Kidney epithelial cell (primary cell): ENCODE data around the gene FAM117B. TPM values are rescaled to one million over a fixed set of nuclear protein-coding genes. Genes with fewer than 3 reads are reported as not detected.

Experiments used
- DNase-seq: peaks from one replicate; pipeline ENCODE4 v3.0.0-alpha.2; 2010; ENCODE audit warnings: low read depth
- H3K27me3 ChIP-seq: 2 replicates; pipeline ENCODE4 v1.6.0; 2011; ENCODE audit warnings: low read length; ENCODE audit not compliant: control insufficient read depth, insufficient read depth
- H3K36me3 ChIP-seq: 2 replicates; pipeline ENCODE4 v1.5.1; 2011; ENCODE audit warnings: low read length; ENCODE audit not compliant: control insufficient read depth, insufficient read depth
- H3K4me3 ChIP-seq: 2 replicates; pipeline ENCODE4 v1.5.1; 2011; ENCODE audit warnings: low read depth, mild to moderate bottlenecking, control low read depth, low read length
- total RNA-seq: library from RNA; depleted of rRNA; stranded (reverse); fragments of >200 nt; gene quantifications from 2 replicates; pipeline ENCODE4 v1.2.3, GENCODE V29; 2015
- TF ChIP-seq, protein P1 (sequence below): IDR thresholded peaks from 2 replicates; pipeline ENCODE4 v1.5.1; 2011; ENCODE audit warnings: mild to moderate bottlenecking, moderate library complexity, low read length, control low read depth, inconsistent platforms; ENCODE audit not compliant: insufficient read depth, poor library complexity, severe bottlenecking

Gene FAM117B
- total RNA-seq, 1 donor from 2014 or later: 6.7 TPM

DNA sequence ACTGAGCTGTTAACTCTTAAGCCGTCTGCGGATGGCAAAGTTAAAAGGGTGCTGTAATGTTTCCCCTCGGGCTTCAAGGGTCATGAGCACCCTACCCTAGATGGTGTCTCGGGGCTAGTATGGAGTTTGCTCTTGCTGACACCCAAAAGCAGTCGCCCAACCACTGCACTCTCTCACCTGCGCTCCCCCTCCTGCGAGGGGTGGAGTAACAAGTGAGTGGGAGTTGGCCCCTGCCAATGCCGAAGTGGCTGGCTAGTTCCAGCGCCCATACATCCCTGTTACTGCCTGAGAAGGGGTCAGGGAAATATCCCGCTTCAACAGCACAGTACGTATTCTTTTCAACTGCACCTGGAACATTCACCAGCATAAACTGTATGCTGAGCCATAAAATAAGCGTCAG lies 47.5 kb downstream of the FAM117B start:
- Histone ChIP-seq H3K36me3 (no peaks in the 10 kb centered on the region), H3K27me3 (no peaks in the 10 kb centered on the region), H3K4me3 (no peak overlapping the region)
- no peak for DNase-seq
- TF ChIP-seq, protein P1, sequence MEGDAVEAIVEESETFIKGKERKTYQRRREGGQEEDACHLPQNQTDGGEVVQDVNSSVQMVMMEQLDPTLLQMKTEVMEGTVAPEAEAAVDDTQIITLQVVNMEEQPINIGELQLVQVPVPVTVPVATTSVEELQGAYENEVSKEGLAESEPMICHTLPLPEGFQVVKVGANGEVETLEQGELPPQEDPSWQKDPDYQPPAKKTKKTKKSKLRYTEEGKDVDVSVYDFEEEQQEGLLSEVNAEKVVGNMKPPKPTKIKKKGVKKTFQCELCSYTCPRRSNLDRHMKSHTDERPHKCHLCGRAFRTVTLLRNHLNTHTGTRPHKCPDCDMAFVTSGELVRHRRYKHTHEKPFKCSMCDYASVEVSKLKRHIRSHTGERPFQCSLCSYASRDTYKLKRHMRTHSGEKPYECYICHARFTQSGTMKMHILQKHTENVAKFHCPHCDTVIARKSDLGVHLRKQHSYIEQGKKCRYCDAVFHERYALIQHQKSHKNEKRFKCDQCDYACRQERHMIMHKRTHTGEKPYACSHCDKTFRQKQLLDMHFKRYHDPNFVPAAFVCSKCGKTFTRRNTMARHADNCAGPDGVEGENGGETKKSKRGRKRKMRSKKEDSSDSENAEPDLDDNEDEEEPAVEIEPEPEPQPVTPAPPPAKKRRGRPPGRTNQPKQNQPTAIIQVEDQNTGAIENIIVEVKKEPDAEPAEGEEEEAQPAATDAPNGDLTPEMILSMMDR: no peak

DNA sequence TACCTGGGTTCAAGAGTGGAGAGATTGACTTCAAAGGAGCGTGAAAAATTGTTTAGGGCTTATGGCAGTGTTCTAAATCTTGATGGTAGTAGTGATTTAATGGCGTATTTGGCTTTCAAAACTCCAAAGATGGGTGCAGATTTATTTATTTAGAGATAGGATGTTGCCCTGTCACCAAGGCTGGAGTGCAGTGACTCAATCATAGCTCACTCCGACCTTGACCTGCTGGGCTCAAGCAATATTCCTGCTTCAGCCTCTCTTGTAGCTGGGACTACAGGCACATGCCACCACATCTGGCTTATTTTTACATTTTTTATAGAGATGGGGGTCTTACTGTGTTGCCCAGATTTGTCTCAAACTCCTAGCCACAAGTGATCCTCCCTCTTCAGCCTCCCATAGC lies 52.5 kb downstream of the FAM117B start:
- TF ChIP-seq, protein P1: no peak
- no peak overlapping the region for H3K4me3 ChIP-seq
- DNase-seq: no peak

DNA sequence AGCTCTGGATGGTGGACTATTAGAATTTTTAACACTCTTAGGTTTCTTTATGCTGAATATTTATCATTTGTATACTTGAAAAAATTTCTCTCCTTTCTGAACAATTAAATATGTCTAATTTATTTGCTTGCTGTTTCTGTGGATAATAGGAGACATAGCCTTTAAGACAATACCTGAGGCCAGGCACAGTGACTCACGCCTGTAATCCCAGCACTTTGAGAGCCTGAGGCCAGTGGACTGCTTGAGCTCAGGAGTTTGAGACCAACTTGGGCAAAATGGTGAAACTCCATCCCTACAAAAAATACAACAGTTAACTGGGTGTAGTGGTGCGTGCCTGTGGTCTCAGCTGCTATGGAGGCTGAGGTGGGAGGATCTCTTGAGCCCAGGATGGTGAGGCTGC lies 54.7 kb downstream of the FAM117B start:
- Histone ChIP-seq H3K4me3 (no peak overlapping the region), H3K27me3 (no peaks in the 10 kb centered on the region), H3K36me3 (no peaks in the 10 kb centered on the region)
- TF ChIP-seq, protein P1: no peak
- DNase-seq: no peak

More for the DNA sequence above, 52.5 kb downstream of the FAM117B start:
- Histone ChIP-seq H3K27me3 (no peaks in the 10 kb centered on the region), H3K36me3 (no peaks in the 10 kb centered on the region)

DNA sequence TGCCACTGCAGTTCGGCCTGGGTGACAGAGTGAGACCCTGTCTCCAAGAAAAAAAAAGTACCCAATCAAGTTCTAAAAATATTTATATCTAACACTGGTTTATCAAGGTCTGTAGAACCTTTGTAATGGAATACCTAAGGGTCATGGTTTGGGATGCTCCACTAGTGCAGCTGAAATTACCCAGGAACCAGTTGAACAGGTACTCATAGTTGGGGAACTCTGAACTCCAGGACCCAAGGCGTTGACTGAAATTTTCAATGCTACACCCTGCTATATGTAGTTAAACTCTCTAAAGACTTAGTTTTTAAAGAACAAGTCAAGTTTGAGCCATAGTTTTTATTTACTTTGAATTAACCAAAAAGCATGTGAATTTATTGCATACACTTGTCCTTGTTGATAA lies 55.1 kb downstream of the FAM117B start:
- Histone ChIP-seq H3K27me3 (no peaks in the 10 kb centered on the region), H3K36me3 (no peaks in the 10 kb centered on the region), H3K4me3 (no peak overlapping the region)
- TF ChIP-seq, protein P1: no peak
- no peak for DNase-seq

DNA sequence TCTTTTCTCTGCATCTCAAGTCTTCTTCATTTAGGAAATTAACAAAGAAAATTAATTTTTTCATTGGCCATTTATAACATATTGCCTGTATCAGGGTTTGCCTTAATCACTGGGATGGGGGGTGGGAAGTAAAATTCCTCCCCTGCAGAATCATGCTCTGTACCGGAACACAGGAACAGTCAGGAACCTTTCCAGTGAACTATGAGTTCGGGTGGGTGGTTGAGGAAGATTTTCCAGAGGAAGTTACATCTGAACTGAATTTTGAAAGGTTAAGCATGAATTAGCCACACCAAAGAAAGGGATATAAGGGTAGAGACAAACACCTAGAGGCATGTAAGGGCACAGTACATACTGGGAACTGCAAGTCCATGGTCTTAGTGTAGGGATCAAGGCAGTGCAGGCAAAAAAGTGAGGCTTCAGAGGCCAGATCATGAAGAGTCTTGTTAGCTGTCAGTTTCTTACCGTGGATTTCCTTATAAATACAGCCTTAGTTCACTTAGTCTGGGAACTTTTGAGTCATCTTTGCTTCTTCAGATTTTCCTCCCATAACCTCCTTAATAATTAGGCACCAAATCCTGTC lies 55.6 kb downstream of the FAM117B start:
- no peak overlapping the region for H3K4me3 ChIP-seq
- no peak for DNase-seq
- no peaks in the 10 kb centered on the region for H3K36me3 ChIP-seq
- no peaks in the 10 kb centered on the region for H3K27me3 ChIP-seq
- TF ChIP-seq, protein P1: no peak

DNA sequence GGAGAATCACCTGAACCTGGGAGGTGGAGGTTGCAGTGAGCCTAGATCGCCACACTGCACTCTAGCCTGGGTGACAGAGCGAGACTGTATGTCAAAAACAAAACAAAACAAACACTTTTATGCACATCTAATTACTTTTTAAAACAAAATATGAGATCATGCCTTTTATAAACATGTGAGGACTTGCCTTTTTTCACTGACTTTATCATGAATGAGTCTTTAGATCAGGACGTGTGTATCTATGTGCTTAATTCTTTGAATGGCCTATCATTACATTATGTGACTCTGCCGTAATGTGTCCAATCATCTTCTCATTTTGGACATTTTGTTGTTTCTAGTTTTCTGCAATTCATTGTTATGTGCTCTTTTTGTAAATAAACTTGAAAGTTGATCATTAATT lies 58.7 kb downstream of the FAM117B start:
- Histone ChIP-seq H3K36me3 (no peaks in the 10 kb centered on the region), H3K27me3 (no peaks in the 10 kb centered on the region), H3K4me3 (no peak overlapping the region)
- DNase-seq: no peak
- TF ChIP-seq, protein P1: no peak
